ENCODE results near the gene HSPBP1. TPM values are rescaled to one million over a fixed set of nuclear protein-coding genes. Genes with fewer than 3 reads are reported as not detected.

HSPBP1 gene
- total and polyA plus RNA-seq, 12 donors = 18.8 to 49.8 (median 33.2) TPM

DNA sequence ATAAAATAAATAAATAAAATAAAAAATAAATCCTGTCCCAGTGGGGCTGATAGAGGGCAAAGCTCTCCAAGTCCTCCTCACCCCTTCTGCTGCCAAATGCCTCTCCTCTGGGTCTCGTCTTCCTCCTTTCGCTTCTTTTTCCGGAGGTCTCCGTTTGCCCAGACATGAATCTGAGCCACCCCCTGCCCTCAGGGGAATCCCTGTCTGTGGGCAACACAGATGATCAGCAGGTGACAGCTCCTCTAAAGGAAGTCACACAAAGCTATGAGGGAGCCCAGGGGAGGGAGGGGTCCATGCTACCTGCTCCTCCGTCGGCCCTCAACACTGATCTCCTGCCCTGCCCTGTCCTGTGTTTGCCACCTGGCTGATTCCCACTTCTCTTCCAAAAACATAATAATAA lies 44.8 kb upstream of the HSPBP1 start:
- H3K27me3 ChIP-seq = no peaks in the 10 kb centered on the region
- TF ChIP-seq, protein P1, sequence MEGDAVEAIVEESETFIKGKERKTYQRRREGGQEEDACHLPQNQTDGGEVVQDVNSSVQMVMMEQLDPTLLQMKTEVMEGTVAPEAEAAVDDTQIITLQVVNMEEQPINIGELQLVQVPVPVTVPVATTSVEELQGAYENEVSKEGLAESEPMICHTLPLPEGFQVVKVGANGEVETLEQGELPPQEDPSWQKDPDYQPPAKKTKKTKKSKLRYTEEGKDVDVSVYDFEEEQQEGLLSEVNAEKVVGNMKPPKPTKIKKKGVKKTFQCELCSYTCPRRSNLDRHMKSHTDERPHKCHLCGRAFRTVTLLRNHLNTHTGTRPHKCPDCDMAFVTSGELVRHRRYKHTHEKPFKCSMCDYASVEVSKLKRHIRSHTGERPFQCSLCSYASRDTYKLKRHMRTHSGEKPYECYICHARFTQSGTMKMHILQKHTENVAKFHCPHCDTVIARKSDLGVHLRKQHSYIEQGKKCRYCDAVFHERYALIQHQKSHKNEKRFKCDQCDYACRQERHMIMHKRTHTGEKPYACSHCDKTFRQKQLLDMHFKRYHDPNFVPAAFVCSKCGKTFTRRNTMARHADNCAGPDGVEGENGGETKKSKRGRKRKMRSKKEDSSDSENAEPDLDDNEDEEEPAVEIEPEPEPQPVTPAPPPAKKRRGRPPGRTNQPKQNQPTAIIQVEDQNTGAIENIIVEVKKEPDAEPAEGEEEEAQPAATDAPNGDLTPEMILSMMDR (IDR thresholded peaks at IDR 0.05) = no peak
- TF ChIP-seq POLR2A (IDR thresholded peaks at IDR 0.05) = no peak
- H3K36me3 ChIP-seq (replicated peaks in 1 of 2) = no peaks in the 10 kb centered on the region
- intact Hi-C loops (cut with DNase I) = no loop called here
- 72 to 89% (median 77%) methylated on average over 6 of the region's 6 CpGs for WGBS, 4 donors
- H3K27ac ChIP-seq = peak overlapping the region in 4 of 5 donors; percentile 22 to 77 (median 44)
- H3K9me3 ChIP-seq (replicated peaks in 1 of 3) = no peaks in the 10 kb centered on the region
- no peak overlapping the region for H3K4me3 ChIP-seq
- DNase-seq = no peak
- peaks cover 0 to 4% of the 10 kb centered on the region in 2 donors for H3K4me1 ChIP-seq (replicated peaks in 1 of 2)

DNA sequence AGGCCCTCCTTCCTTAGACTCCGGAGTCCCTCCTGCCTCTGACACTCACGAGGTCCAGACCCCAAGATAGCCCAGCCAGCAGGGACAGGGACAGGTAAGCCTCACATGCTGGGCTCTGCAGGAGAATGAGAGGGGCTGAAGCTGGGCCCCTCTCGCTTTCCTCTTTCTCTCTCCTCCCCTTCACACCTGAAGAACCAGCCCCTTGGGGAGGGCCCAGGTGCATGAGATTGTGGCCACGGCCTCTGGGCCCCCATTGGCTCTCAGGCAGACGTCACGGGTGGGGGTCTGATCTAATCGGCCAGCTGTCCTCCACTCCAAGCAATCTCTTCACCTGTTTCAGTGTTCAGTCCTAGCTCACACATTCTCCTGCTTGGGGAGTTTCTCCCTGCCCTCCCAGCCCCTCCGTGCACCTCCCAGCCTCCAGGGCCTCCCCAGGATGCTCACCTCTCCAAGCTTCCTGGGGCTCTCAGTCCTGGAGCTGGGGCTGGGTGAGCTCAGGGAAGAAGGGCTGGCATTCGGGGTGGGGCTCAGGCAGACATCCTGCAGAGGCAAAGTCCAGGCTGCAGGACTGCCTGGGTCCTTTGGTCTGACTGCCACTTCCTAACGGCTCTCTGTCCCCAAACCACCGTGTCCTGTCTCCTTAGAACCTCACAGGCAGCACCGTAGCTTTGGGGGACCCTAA lies 42.4 kb upstream of the HSPBP1 start:
- WGBS, 4 donors = 55 to 70% (median 67%) methylated on average over 10 to 12 of the region's 12 CpGs
- no peak for TF ChIP-seq POLR2A (IDR thresholded peaks at IDR 0.05)
- TF ChIP-seq, protein P1 (IDR thresholded peaks at IDR 0.05) = no peak
- H3K27me3 ChIP-seq = no peaks in the 10 kb centered on the region
- intact Hi-C loops (cut with DNase I) = no loop called here
- no peak for DNase-seq
- H3K4me1 ChIP-seq (replicated peaks in 1 of 2) = peaks cover 0 to under 1% of the 10 kb centered on the region in 2 donors
- no peaks in the 10 kb centered on the region for H3K36me3 ChIP-seq (replicated peaks in 1 of 2)
- H3K4me3 ChIP-seq = no peak overlapping the region
- no peak overlapping the region for H3K27ac ChIP-seq
- H3K9me3 ChIP-seq (replicated peaks in 1 of 3) = no peaks in the 10 kb centered on the region

DNA sequence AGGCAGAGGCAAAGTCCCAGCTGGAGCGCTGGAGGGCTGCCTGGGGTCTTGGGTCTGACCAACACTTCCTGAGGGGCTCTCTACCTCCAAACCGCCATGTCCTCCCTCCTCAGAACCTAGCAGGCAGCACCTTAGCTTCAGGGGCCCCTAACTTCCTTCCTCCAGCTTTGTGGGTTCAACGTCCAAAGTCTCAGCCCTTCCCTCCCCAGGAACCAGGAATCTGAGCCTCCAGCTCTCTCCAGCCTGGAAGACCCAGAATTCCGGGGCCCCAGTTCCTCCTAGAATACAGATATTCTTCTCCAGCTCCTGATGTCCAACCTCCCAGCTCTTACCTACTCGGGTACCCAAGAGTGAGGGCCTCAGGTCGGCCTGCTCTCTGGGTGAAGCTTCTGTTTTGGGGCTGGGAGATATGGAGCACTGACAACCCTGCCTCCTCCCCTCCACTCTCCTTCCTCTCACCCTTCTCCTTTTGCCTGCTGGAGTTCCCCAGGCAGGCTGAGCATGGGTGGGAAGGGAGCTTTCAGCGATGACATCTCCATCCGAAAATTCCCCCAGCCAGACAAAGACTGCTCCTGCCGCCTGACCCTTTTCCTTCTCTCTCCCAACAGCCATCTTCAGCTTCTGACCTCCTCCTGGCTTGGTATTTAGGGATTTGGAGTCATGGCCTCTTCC lies 41.7 kb upstream of the HSPBP1 start:
- Histone ChIP-seq H3K27me3 (no peaks in the 10 kb centered on the region), H3K9me3 (replicated peaks in 1 of 3) (no peaks in the 10 kb centered on the region), H3K27ac (no peak overlapping the region), H3K36me3 (replicated peaks in 1 of 2) (no peaks in the 10 kb centered on the region), H3K4me3 (no peak overlapping the region), H3K4me1 (replicated peaks in 1 of 2) (no peaks in the 10 kb centered on the region)
- 63 to 74% (median 70%) methylated on average over 8 to 9 of the region's 9 CpGs for WGBS, 4 donors
- no peak for DNase-seq
- TF ChIP-seq, protein P1 (IDR thresholded peaks at IDR 0.05) = no peak
- TF ChIP-seq POLR2A (IDR thresholded peaks at IDR 0.05) = no peak
- intact Hi-C loops (cut with DNase I) = no loop called here

DNA sequence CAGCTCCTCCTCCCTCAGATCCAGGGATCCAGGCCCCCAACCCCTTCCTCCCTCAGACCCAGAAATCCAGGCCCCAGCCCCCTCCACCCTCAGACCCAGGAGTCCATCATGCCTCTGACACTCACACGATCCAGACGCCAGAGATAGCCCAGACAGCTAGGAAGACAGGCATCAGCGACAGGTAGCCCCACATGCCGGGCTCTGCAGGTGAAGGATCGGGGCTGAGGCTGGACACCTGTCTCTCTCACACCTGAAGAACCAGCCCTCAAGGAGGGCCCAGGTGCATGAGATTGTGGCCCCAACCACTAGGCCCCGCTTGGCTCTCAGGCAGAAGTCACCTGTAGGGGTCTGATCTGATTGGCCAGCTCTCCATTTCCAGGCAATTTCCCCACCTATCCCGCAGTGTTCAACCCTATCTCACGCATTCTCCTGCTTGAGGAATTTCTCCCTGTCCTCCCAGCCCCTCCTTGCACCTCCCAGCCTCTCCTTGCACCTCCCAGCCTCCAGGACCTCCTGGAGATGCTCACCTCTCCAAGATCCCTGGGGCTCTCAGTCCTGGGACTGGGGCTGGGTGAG lies 41.0 kb upstream of the HSPBP1 start:
- intact Hi-C loops (cut with DNase I) = no loop called here
- no peaks in the 10 kb centered on the region for H3K4me1 ChIP-seq (replicated peaks in 1 of 2)
- TF ChIP-seq POLR2A (IDR thresholded peaks at IDR 0.05) = no peak
- TF ChIP-seq, protein P1 (IDR thresholded peaks at IDR 0.05) = no peak
- no peak overlapping the region for H3K27ac ChIP-seq
- no peaks in the 10 kb centered on the region for H3K36me3 ChIP-seq (replicated peaks in 1 of 2)
- H3K27me3 ChIP-seq = no peaks in the 10 kb centered on the region
- no peak overlapping the region for H3K4me3 ChIP-seq
- WGBS, 4 donors = 70 to 97% (median 90%) methylated on average over 3 to 8 of the region's 8 CpGs
- H3K9me3 ChIP-seq (replicated peaks in 1 of 3) = no peaks in the 10 kb centered on the region
- no peak for DNase-seq

All from adrenal gland (tissue), 12 donors.